GM12872 (cell line): ENCODE results near the gene ADCYAP1.

Experiments used
- CTCF ChIP-seq: IDR thresholded peaks from 3 replicates; pipeline ENCODE4 v1.5.1; 2011; ENCODE audit warnings: low read depth, mild to moderate bottlenecking, low read length, moderate library complexity; ENCODE audit not compliant: insufficient read depth

Gene ADCYAP1

GRCh38 chr18:934518-935133 is 30.0 kb downstream of the ADCYAP1 start:
- TF ChIP-seq CTCF: no peak

- no peak for TF ChIP-seq CTCF
Measured at GRCh38 chr18:936941-937340, 32.3 kb downstream of the ADCYAP1 start.

GRCh38 chr18:939166-939565 is 34.5 kb downstream of the ADCYAP1 start:
- no peak for TF ChIP-seq CTCF

GRCh38 chr18:939958-940357 is 35.3 kb downstream of the ADCYAP1 start:
- no peak for TF ChIP-seq CTCF

GRCh38 chr18:941331-941730 is 36.7 kb downstream of the ADCYAP1 start:
- TF ChIP-seq CTCF: no peak

GRCh38 chr18:944440-944839 is 39.8 kb downstream of the ADCYAP1 start:
- no peak for TF ChIP-seq CTCF

- no peak for TF ChIP-seq CTCF
Measured at GRCh38 chr18:949724-950631, 45.3 kb downstream of the ADCYAP1 start.
